ENCODE measurements around the gene SLC5A1. TPM values are rescaled to one million over a fixed set of nuclear protein-coding genes. Genes with fewer than 3 reads are reported as not detected.

The SLC5A1 gene
- total and polyA plus RNA-seq, 9 of the 15 experiments (the other 6 are each of a cell fraction or from before 2014, with no cell fraction given) = not detected

DNA sequence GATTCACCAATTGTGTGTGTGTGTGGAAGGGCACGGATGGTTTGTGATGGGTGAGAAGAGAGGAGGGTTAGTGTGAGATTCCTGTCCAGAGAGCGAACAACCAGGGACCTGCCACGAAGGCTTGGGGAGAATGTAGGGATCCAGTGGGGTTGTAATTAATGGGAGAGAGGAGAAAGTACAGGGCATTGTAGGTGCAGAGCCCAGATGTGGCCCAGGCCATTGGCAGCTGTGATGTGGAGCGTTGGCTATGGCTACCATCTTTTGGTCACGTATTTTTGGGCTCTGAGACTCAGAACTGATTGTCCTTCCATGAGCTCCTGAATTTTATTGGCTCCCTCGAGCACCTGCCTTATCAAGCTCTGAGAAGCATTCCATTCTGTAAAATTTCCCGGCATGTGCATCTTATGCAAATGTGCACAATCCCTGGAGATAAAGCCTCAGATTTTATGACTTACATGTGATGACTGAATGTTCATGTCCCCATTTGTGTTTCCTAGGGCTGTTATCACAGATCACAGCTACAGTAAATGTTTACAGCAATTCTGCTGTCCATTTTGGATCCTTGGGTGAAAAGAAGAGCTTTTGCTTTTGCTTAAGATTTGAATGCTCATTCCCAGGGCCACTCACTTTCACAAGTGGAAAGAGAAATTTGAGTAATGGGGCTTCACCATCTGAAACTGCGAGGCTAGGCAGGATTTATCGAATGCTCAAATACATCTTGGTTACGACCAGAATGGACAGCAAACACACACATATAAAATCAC lies 33.1 kb downstream of the SLC5A1 start:
- TF ChIP-seq, protein P1, sequence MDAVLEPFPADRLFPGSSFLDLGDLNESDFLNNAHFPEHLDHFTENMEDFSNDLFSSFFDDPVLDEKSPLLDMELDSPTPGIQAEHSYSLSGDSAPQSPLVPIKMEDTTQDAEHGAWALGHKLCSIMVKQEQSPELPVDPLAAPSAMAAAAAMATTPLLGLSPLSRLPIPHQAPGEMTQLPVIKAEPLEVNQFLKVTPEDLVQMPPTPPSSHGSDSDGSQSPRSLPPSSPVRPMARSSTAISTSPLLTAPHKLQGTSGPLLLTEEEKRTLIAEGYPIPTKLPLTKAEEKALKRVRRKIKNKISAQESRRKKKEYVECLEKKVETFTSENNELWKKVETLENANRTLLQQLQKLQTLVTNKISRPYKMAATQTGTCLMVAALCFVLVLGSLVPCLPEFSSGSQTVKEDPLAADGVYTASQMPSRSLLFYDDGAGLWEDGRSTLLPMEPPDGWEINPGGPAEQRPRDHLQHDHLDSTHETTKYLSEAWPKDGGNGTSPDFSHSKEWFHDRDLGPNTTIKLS (IDR thresholded peaks at IDR 0.05; ENCODE audit: borderline replicate concordance, low read depth) = no peak
- TF ChIP-seq BCL6 (CRISPR knock-in tag; IDR thresholded peaks at IDR 0.05) (no peak), ZFP1 (CRISPR knock-in tag; IDR thresholded peaks at IDR 0.05) (no peak)
- TF ChIP-seq, protein P2, sequence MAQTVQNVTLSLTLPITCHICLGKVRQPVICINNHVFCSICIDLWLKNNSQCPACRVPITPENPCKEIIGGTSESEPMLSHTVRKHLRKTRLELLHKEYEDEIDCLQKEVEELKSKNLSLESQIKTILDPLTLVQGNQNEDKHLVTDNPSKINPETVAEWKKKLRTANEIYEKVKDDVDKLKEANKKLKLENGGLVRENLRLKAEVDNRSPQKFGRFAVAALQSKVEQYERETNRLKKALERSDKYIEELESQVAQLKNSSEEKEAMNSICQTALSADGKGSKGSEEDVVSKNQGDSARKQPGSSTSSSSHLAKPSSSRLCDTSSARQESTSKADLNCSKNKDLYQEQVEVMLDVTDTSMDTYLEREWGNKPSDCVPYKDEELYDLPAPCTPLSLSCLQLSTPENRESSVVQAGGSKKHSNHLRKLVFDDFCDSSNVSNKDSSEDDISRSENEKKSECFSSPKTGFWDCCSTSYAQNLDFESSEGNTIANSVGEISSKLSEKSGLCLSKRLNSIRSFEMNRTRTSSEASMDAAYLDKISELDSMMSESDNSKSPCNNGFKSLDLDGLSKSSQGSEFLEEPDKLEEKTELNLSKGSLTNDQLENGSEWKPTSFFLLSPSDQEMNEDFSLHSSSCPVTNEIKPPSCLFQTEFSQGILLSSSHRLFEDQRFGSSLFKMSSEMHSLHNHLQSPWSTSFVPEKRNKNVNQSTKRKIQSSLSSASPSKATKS (CRISPR knock-in tag; IDR thresholded peaks at IDR 0.05) = no peak
- ChIA-PET POLR2A (no interaction called here), CTCF (ENCODE audit: low intra/inter-chr PET ratio) (no interaction called here)
- H4K20me1 ChIP-seq (replicated peaks; ENCODE audit: control insufficient read depth, insufficient read depth, low read length) = no peaks in the 10 kb centered on the region
- H3K9ac ChIP-seq (ENCODE audit: insufficient read depth in 1 of 2, low read depth in 2 of 2, low read length in 2 of 2) = no peak overlapping the region
- H3K27ac ChIP-seq (ENCODE audit: extremely low read depth, low read depth, low read length) = no peak overlapping the region
- peaks cover 0 to 5% of the 10 kb centered on the region in 2 experiments; a peak in 2 of 5 replicates for H3K27me3 ChIP-seq (ENCODE audit: control insufficient read depth in 2 of 2, insufficient read depth in 2 of 2, low read length in 2 of 2)
- H3K4me1 ChIP-seq (replicated peaks in 1 of 2; ENCODE audit: control insufficient read depth in 2 of 2, insufficient read depth in 2 of 2, low read length in 2 of 2) = no peaks in the 10 kb centered on the region
- intact Hi-C loops (cut with micrococcal nuclease) = no loop called here
- no peak overlapping the region for H3K4me3 ChIP-seq
- 0% methylated on average over 9 of the region's 10 CpGs for WGBS (ENCODE audit: insufficient coverage, low coverage, missing lambda C conversion rate)
- H3K4me2 ChIP-seq (ENCODE audit: insufficient read depth, low read length) = no peak overlapping the region
- in situ Hi-C loops (cut with MboI) = loop anchor here (5.0 kb wide), 1 partner anchor 99 kb away; no protein-coding TSS in a partner anchor
- no peaks in the 10 kb centered on the region for H3K9me1 ChIP-seq (ENCODE audit: control insufficient read depth, insufficient read depth, low read length)
- FAIRE-seq (no peak), ATAC-seq (no peak), DNase-seq (ENCODE audit: extremely low read depth in 1 of 4, low spot score in 3 of 4) (no peak)
- no peaks in the 10 kb centered on the region for H3K36me3 ChIP-seq (ENCODE audit: control insufficient read depth, insufficient read depth, low read length)
- no peaks in the 10 kb centered on the region for H3K9me3 ChIP-seq (replicated peaks; ENCODE audit: control insufficient read depth, insufficient read depth, low read depth, low read length)
- no peak overlapping the region for H2AFZ ChIP-seq (ENCODE audit: low read depth, low read length)
- no TSS peak for BruUV-seq (replicated peaks)
- no peaks in the 10 kb centered on the region for H3K79me2 ChIP-seq (ENCODE audit: control insufficient read depth, insufficient read depth, low read length)

Data from K562 (cell line).